Transverse colon (tissue), 4 donors: ENCODE data around the gene GSX1. TPM values are rescaled to one million over a fixed set of nuclear protein-coding genes. Genes with fewer than 3 reads are reported as not detected.

Experiments used
- DNase-seq: peaks from one replicate; pipeline ENCODE4 v3.0.0-alpha.2; 2019
- H3K27ac ChIP-seq, 4 donors: fragments of 200-600 bp; sonication (generic); 2 replicates each; pipeline ENCODE4 v1.5.1; 2016 to 2018; ENCODE audit warnings: inconsistent platforms in 4 of 4
- H3K27me3 ChIP-seq: fragments of 200-600 bp; sonication (generic); 2 replicates; pipeline ENCODE4 v1.5.1; 2017; ENCODE audit warnings: inconsistent platforms
- H3K36me3 ChIP-seq, 4 donors: fragments of 200-600 bp; sonication (generic); 2 replicates each; pipeline ENCODE4 v1.5.1; 2017 to 2019; ENCODE audit warnings: inconsistent platforms in 4 of 4
- H3K4me1 ChIP-seq, 4 donors: fragments of 200-600 bp; sonication (generic); 2 replicates each; pipeline ENCODE4 v1.5.1; 2017 to 2020; ENCODE audit warnings: inconsistent platforms in 4 of 4
- H3K4me3 ChIP-seq, 4 donors: fragments of 200-600 bp; sonication (generic); 1 replicate in 1 of 4; 2 replicates in 3 of 4; pipeline versions ENCODE4 v1.5.1 to v1.6.1; 2017 to 2019; ENCODE audit warnings: inconsistent platforms in 4 of 4
- H3K9me3 ChIP-seq, 2 donors: fragments of 200-600 bp; sonication (generic); 2 replicates each; pipeline ENCODE4 v1.5.1; 2017 to 2019; ENCODE audit warnings: inconsistent platforms in 2 of 2
- CTCF ChIP-seq, 5 experiments: fragments of 200-600 bp in 3 of 5; fragments of 450-650 bp in 2 of 5; sonication (generic) in 3 of 5; IDR thresholded peaks; 1 replicate in 2 of 5; 2 replicates in 3 of 5; pipeline ENCODE4 v1.5.1; 2016 to 2017; ENCODE audit warnings: antibody characterized with exemption in 5 of 5, inconsistent platforms in 3 of 5, mild to moderate bottlenecking in 2 of 5, moderate library complexity in 1 of 5
- EP300 ChIP-seq: sonication (generic); formaldehyde crosslinking; IDR thresholded peaks from one replicate; pipeline ENCODE4 v1.6.1; 2017; ENCODE audit warnings: antibody characterized with exemption, low read depth
- POLR2A ChIP-seq: fragments of 450-650 bp; IDR thresholded peaks from one replicate; pipeline ENCODE4 v1.6.1; 2016; ENCODE audit warnings: antibody characterized with exemption, mild to moderate bottlenecking, moderate library complexity
- POLR2AphosphoS5 ChIP-seq, 3 donors: sonication (generic); formaldehyde crosslinking; IDR thresholded peaks; one replicate each; pipeline ENCODE4 v1.6.1; 2016; ENCODE audit warnings: antibody characterized with exemption in 3 of 3
- WGBS, 2 donors: methylation state at CpG; one replicate each; pipeline ENCODE4 v1.1.5; 2018; ENCODE audit warnings: low coverage in 1 of 2; 5-methylcytosine and 5-hydroxymethylcytosine counted together
- in situ Hi-C, 4 donors: fragments of 200-750 bp; cut with MboI; loops; one replicate each; pipeline versions ENCODE4 v1.15.0 to v1.15.1; 2017; ENCODE audit warnings: low sequenced_read_pairs in 3 of 4, low pct_ligation_motif_present in 1 of 4, low pct_unique_long_range_greater_than_20kb in 1 of 4
- intact Hi-C: fragments of 100-400 bp; cut with DNase I; formaldehyde crosslinking; loops from one replicate; pipeline ENCODE4 v1.15.1; 2023; ENCODE audit warnings: low total_unique reads
- small RNA-seq, 4 donors: library from RNA; depleted of rRNA; stranded (forward); fragments of <200 nt; gene quantifications; one replicate each; pipeline ENCODE3, GENCODE V24; 2016
- total RNA-seq, 4 donors: library from RNA; depleted of rRNA; stranded (reverse); fragments of >200 nt; gene quantifications; one replicate each; pipeline ENCODE4 v1.1.0, GENCODE V29; 2016

GSX1 gene
- total RNA-seq, 4 donors from 2014 or later, result not detected

GRCh38 chr13:27842571-27842970 is 50.3 kb downstream of the GSX1 start:
- no peak for DNase-seq
- peaks cover 56% of the 10 kb centered on the region for H3K27me3 ChIP-seq
- no peaks in the 10 kb centered on the region for H3K9me3 ChIP-seq
- no peaks in the 10 kb centered on the region for H3K4me1 ChIP-seq
- 65 to 68% methylated on average over 2 of the region's 2 CpGs for WGBS, 2 donors
- TF ChIP-seq POLR2AphosphoS5 (IDR thresholded peaks at IDR 0.05) (no peak), CTCF (IDR thresholded peaks at IDR 0.05) (no peak), POLR2A (no peak), EP300 (no peak)
- no peaks in the 10 kb centered on the region for H3K36me3 ChIP-seq
- no peak overlapping the region for H3K27ac ChIP-seq
- intact Hi-C loops (no loop called here), in situ Hi-C loops (loop anchor here in 1 of 4 donors (25.0 kb wide), 1 partner anchor 855 kb away; no protein-coding TSS in a partner anchor)
- no peak overlapping the region for H3K4me3 ChIP-seq

Small RNAs within 50 kb of the gene (small RNA-seq; reads per million reads assigned to genes)
- 0 reads per million in 4 donors for gene RNU6-73P

Other genes starting within 250 kb of the GSX1 start
- gene LNX2, start 172.0 kb upstream of the GSX1 start, total RNA-seq, result 10 to 100 TPM in 3 of 4 donors, 1 to 10 TPM in 1; 1.8 to 29.6 (median 18.9) TPM
- 100 to 1,000 TPM in 1 of 4 donors, 10 to 100 TPM in 3; 45.6 to 120 (median 90.4) TPM for gene POLR1D, start 170.6 kb upstream of the GSX1 start, total RNA-seq
- gene PDX1, start 127.5 kb downstream of the GSX1 start, total RNA-seq, result under 1 TPM in 1 of 4 donors, not detected in 3; 0.16 TPM
- gene CDX2, start 176.8 kb downstream of the GSX1 start, total RNA-seq, result 100 to 1,000 TPM; 119 to 199 (median 136) TPM
- 100 to 1,000 TPM; 124 to 265 (median 168) TPM for gene URAD, start 196.2 kb downstream of the GSX1 start, total RNA-seq